Measurements from ENCODE around the gene SNX30.
"Not testable (repeated sequence)": the region's sequence is repeated elsewhere in the genome, so short reads cannot be mapped to it uniquely, and the experiment has no call there.

Gene SNX30, protein sequence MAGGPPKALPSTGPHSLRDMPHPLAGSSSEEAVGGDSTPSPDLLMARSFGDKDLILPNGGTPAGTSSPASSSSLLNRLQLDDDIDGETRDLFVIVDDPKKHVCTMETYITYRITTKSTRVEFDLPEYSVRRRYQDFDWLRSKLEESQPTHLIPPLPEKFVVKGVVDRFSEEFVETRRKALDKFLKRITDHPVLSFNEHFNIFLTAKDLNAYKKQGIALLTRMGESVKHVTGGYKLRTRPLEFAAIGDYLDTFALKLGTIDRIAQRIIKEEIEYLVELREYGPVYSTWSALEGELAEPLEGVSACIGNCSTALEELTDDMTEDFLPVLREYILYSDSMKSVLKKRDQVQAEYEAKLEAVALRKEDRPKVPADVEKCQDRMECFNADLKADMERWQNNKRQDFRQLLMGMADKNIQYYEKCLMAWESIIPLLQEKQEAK

DNA sequence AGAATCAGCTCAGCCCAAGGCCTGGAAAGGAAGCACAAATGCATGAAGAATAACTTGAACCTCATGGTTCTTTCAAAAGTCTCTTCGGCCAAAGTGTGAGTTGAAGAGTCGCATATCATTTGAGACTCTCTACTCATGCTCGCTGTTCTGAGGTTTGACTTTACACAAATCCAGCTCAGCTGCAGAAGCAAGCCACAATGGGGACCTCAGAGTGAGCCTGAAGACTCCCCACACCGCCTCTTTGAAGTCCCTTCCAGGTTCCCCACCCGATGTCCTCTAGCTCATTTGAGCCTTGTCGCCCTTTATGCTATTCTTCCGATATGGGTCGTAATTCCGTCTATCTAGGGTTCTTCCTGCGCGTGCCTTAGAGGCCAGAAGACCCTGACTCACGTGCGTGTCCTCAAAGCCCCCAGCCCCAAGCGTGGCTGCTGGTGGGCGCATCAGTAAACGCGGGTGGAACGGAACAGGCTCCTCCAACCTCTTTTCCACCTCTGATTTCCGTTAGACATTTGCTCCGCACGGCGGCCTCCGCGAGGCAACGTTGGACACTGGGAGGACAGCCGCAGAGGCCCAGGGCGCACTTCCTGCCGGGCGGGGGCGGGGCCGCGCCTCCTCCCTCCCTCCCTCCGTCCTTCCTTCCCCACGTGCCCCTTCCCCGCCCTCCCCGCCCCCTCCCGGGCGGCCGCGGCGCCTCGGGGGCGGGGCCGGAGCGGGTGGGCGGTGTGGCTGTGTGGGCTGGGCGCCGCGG is at the start of gene SNX30:
SNX30 (plus strand) TSS at position 745 of the 748 bp plus-strand sequence. CDS start 242 bp downstream, outside the sequence.
- peak; percentile 84 for DNase-seq

DNA sequence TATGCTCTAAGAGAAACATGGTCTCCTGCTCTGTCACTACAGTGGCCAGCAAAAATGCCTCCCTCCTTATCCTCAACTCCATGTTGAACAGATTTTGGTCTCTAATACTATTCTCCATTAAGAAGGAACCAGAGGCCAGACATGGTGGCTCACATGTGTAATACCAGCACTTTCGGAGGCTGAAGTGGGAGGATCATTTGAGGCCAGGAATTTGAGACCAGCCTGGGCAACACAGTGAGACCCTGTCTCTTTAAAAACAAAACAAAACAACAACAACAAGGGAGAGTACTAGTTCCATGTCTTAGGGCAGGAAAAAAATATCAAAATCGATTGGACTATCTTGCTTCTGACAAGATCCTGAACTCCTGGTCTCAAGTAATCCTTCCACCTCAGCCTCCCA is 47.3 kb upstream of the SNX30 start:
- no peak for DNase-seq

DNA sequence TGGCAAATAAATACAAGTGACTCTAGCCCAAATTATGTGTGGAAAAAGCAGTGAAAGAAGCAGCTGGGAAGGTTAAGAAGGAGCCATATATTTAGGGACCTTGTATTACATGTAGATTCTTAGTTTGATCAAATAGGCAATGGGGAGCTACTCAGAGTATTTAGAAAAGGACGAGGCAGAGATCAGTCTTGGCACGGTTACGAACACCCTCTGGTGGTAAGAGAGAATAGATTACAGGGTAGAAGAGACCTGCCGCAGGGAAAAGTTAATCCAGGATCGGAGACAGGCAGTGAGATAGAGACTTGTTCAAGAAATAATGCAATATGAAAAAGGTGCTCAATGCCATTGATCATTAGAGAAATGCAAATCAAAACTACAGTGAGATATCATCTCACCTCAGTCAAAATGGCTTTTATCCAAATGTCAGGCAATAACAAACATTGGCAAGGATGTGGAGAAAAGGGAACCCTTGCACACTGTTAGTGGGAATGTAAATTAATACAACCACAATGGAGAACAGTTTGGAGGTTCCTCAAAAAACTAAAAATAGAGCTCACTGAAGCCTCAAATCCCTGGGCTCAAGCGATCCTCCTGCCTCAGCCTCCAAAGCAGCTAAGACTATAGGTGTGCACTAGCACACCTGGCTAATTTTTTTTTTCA is 44.7 kb upstream of the SNX30 start:
- DNase-seq: no peak

- no peak for DNase-seq
These were observed 39.4 kb upstream of the SNX30 start for GRCh38 chr9:112711050-112711689.

DNA sequence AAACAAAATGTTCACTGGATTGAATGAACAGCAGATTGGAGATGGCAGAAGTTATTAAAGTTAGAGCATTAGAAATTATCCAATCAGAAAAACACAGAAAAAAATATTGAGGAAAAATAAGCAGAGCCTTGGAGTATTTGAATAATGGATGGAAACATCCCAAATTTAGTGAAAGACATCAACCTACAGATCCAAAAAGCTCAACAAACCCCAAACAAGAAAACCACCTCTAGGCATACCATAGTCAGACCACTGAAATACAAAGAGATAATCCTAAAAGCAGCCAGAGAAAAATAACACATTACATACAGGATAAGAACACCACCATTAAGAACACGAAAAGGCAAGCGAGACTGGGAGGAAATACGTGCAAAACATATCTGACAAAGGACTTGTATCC is 37.9 kb upstream of the SNX30 start:
- DNase-seq: no peak

GRCh38 chr9:112717661-112718331 is 32.8 kb upstream of the SNX30 start, which contains the start of gene INIP:
Gene INIP (minus strand): TSS chr9:112718117. CDS start chr9:112716485, 1,632 bp downstream.
- peak; percentile 96 for DNase-seq

- no peak for DNase-seq
These were observed 31.3 kb upstream of the SNX30 start for GRCh38 chr9:112719241-112719691.

GRCh38 chr9:112719696-112720095 is 30.9 kb upstream of the SNX30 start:
- DNase-seq: no peak

DNA sequence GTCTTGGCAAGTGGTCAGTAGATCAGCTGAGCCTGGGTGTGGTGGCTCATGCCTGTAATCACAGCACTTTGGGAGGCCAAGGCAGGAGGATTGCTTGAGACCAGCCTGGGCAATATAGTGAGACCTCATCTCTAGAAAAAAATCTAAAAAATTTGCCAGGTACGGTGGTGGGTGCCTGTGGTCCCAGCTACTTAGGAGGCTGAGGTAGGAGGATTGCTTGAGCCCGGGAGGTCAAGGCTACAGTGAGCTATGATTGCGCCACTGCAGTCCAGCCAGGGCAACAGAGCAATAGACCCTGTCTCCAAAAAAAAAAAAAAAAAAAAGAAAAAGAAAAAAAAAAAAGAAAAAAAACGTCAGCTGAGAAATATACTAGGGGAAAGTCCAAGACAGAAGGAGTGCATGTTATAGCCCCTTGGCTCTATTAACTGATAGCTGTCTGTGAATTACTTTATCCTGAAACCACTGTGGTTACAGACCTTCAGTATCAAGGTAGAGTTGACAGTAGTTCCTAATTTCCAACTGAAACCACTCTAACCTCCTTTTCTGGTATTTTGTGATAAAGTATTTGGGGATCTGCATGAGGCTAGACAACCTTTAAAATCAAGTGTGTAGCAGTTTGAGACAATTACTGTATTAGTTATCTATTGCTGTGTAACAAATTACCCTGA is 30.3 kb upstream of the SNX30 start:
- no peak for DNase-seq

- DNase-seq: not testable (repeated sequence)
These were observed 27.8 kb upstream of the SNX30 start for GRCh38 chr9:112722749-112723148.

GRCh38 chr9:112725961-112726360 is 24.6 kb upstream of the SNX30 start:
- no peak for DNase-seq

GRCh38 chr9:112726428-112726827 is 24.1 kb upstream of the SNX30 start:
- no peak for DNase-seq

- no peak for DNase-seq
These were observed 22.2 kb upstream of the SNX30 start for GRCh38 chr9:112728401-112728800.

DNA sequence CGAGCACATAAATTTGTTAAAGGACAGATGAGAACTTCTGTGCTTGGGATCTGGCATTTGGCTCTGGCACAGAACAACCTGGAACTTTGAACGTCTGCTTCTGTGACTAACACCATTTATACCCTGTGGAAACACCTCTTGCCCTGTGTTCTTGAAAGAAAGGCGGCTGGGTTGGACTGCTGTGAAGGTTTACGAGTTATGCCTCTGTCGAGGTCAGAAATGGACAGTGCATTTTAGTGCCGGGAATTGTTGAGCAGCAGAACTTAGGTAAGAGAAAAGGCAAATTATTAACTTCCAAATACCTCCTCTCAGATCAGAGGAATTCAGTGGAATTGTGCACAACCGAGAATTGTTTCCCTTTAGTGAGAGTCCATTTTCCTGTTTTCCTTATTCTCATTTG is 18.6 kb upstream of the SNX30 start:
- no peak for DNase-seq

- no peak for DNase-seq
These were observed 15.7 kb upstream of the SNX30 start for GRCh38 chr9:112734892-112735291.

DNA sequence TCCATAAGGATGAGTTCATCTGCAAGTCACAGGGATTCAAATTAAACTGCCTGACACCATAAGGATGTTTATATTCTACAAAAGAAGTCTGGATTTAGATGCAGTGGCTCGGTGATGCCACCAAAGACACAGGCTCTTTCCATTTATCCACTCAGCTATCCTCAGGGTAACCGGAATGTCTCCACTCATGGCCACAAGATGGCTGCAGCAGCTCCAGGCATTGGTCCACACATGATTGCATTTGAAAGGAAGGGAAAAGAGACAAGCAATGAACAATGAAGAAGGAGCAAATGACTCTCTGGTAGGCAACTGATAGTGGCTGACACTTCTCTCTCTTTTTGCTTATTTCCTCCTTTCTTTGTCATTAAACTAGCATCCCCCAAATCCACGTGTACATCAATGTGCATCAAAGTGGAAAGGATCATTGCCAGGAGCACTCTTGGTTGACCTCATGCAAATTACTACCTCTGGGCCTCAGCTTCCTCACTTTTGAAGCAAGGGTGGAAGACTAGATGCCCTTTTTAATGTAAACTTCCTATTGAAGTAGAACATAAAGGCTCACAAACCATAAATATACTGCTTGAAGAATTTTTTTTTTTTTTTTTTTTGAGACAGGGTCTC is 7.2 kb upstream of the SNX30 start:
- DNase-seq: no peak

- DNase-seq: no peak
These were observed 6.4 kb upstream of the SNX30 start for GRCh38 chr9:112744177-112744576.

DNA sequence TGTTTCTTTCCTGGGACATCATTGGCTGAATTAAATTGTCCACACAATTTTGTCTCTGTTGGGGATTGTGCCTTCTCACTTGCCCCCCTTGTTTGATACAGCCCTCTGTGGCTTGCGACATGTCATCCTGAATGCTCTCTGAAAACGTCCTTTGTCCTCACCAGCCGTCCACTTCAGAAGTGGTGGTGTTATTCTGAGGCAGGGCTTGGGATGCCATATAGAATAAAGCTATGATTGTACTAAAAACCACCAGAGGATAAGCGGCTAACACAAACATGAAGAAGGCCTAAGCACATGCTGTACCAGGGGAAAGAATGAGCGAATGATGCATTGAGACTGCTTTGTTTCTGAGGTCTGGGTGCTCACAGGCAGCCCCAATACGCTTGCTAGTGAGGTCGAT is 3.5 kb upstream of the SNX30 start:
- DNase-seq: no peak

GRCh38 chr9:112750764-112751055 is 150 bp downstream of the SNX30 start:
- DNase-seq: no peak

GRCh38 chr9:112751056-112751795 is 666 bp downstream of the SNX30 start:
- DNase-seq: no peak

Data from GDM1 (cell line).